Measurements from ENCODE around the gene ZNF549.
"Not testable (repeated sequence)": the region's sequence is repeated elsewhere in the genome, so short reads cannot be mapped to it uniquely, and the experiment has no call there.

The ZNF549 gene

DNA sequence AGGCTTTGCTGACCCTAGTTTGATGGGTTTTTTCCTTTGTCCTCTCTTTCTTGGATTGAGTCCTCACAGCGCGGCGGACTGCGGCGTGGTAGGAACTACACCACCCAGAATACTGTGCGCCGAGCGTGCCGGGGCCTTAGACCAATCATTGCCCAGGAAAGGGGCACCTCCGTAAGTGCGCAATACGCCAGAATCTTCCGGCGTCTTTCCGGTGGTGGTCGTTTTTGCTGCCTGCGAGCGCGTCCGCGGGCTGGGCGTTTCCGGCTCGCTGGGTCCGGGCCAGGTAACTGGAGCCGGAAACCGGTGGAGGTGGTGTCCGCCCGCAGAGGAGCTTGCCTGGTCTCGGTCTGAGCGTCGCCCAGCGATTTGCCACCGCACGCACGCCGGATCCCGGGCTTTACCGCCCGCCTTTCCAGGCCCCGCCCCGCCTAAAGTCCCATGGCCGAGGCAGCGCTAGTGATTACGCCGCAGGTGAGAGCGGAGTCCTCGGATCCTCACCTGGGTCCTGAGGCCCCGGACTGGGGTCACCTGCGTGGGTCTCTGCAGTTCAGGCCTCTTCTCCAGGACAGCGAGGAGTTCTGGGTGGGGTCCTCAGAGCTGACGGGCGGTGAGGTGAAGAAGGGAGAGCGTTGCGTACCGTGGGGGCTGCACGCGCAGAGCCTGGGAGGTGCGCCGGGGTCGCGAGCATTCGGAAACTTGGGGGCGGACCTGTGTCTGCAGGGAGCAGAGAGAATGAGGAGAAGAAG, at the start of gene ZNF549:
ZNF549 (plus strand) TSS at position 221 of the 746 bp plus-strand sequence; CDS start at position 439, 218 bp downstream.
- peak; percentile 77 for DNase-seq (ENCODE audit: low read depth)

DNA sequence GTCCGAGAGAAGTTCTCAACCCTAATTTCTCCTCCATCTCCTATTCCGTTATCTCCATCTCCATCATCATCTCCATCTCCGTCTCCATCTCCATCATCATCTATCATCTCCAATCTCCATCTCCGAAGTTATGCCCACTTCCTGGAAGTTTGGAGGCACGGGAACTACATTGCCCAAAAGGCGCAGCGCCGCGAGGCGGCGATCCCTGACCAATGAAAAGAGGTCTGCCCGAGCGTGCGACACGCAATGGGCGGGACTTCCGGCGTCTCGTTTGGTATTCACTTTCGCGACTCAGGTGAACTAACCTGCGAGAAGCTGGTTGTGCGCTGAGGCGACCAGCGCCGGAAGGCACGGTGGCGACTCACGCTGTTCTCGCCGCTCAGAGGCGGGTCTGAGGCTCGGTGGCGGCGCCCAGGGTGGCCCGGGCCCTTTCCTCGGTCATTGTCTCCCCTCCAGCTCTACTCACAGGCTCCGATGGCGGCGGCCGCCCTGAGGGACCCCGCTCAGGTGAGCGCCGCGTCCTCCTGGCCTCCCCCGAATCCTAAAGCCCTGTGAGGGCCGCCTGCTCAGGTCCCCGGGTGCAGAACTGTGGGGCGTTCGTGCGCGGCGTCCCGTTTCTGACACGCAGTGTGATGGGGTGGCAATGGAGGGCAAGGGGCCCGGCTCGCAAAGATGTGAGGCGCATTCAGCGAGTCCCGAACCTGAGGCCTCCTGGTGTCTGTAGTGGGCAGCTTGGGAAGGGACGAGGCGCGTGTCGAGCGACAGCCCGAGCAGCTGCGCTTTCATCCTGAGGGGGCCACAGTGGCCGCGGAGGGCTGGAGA, 39.5 kb upstream of the ZNF549 start, which contains the start of gene ZNF419:
ZNF419 (plus strand) TSS at position 274 of the 822 bp plus-strand sequence; CDS start at position 475, 201 bp downstream.
- peak; percentile 90 for DNase-seq (ENCODE audit: low read depth)

DNA sequence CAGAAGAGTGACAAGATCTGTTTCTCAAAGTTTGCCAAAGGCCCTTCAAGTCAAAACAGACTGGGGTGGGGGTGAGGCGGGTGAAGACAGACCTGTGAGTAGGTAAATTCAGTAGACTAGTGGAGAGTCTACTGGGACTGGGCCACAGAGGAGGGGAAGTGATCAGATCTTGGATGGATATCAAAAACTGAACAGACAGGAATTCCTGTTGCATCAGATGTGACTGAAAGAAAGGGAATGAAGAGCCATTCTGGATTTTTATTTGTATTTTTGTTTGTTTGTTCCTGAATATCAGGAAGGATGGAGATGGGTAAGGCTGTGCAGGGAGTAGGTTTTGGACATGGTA, 38.9 kb upstream of the ZNF549 start:
- not testable (repeated sequence) for DNase-seq (ENCODE audit: low read depth)

DNA sequence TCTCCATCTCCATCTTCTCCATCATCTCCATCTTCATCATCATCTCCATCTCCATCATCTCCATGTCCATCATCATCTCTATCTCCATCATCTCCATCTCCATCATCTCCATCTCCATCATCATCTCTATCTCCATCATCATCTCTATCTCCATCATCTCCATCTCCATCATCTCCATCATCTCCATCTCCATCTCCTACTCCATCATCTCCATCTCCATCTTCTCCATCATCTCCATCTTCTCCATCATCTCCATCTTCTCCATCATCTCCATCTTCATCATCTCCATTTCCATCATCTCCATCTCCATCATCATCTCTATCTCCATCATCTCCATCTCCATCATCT, 27.9 kb upstream of the ZNF549 start:
- not testable (repeated sequence) for DNase-seq (ENCODE audit: low read depth)

DNA sequence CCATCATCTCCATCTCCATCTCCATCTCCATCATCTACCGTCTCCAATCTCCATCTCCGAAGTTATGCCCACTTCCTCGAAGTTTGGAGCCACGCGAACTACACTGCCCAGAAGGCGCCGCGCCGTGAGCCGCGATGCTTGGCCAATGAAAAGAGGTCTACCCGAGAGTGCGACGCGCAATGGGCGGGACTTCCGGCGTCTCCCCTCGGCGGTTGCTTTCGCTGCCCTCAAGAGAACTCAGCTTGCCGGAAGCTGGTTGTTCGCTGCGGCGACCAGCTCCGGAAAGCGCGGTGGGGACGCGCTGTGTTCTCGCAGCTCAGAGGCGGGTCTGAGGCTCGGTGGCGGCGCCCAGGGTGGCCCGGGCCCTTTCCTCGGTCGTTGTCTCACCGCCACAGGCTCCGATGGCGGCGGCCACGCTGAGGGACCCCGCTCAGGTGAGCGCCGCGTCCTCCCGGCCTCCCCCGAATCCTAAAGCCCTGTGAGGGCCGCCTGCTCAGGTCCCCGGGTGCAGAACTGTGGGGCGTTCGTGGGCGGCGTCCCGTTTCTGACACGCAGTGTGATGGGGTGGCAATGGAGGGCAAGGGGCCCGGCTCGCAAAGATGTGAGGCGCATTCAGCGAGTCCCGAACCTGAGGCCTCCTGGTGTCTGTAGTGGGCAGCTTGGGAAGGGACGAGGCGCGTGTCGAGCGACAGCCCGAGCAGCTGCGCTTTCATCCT, 27.3 kb upstream of the ZNF549 start, which contains the start of gene ZNF773:
ZNF773 (plus strand) TSS at position 259 of the 716 bp plus-strand sequence; CDS start at position 402, 143 bp downstream.
- peak; percentile 93 for DNase-seq (ENCODE audit: low read depth)

DNA sequence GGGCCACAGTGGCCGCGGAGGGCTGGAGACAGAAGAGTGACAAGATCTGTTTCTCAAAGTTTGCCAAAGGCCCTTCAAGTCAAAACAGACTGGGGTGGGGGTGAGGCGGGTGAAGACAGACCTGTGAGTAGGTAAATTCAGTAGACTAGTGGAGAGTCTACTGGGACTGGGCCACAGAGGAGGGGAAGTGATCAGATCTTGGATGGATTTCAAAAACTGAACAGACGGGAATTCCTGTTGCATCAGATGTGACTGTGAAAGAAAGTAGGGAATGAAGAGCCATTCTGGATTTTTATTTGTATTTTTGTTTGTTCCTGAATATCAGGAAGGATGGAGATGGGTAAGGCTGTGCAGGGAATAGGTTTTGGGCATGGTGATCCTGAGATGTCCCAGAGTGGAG, 26.8 kb upstream of the ZNF549 start:
- DNase-seq (ENCODE audit: low read depth): not testable (repeated sequence)

DNA sequence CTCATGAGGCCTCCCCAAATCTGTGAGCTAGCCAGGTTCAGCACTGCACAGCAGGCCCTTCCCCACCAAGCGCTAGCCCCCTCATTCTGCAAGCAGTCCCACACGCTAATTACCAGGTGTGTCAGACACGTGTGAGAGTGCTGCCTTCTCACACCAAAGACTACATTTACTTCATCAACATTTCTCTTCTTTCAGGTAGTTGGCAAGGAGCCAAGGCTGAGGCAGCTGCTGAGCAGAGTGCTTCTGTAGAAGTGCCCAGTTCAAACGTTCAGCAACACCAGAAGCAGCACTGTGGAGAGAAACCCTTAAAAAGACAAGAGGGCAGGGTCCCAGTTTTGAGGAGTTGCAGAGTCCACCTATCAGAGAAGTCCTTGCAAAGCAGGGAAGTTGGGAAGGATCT, 21.0 kb upstream of the ZNF549 start:
- no peak for DNase-seq (ENCODE audit: low read depth)

DNA sequence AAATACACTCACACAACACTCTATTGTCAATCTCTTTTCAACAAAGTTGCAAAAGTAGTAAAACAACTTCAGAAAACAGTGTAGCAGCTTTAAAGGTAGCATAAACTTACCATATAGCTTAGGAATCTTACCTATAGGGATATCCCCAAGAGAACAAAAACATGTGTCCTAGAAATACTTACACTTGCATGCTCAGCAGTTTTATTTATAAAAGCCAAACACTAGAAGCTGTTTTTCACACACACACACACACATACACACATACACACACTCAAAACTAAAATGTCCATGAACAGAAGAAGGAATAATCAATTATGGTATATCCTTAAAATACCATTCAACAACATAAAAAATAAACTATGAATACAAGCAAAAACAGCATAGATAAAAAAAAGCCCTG, 15.7 kb upstream of the ZNF549 start:
- DNase-seq (ENCODE audit: low read depth): no peak

DNA sequence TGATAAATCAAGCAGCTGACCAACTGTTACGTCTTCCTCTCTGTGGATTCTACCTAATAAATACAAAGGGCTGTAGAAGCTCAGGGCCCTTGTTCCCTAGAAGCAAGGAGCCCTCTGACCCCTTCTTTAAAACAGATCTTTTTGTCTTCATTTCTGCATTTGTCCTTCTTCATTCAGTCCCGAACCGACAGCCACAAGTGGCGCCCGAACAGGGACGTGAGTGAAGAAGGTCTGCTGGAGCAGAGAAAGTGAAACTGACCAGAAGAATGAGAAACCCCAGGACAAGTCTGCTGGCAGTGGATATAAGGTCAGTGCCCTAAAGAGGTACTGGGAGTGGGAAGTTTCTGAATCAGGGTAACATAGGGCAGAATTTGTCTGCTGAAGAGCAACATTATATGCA, 14.3 kb upstream of the ZNF549 start:
- no peak for DNase-seq (ENCODE audit: low read depth)

DNA sequence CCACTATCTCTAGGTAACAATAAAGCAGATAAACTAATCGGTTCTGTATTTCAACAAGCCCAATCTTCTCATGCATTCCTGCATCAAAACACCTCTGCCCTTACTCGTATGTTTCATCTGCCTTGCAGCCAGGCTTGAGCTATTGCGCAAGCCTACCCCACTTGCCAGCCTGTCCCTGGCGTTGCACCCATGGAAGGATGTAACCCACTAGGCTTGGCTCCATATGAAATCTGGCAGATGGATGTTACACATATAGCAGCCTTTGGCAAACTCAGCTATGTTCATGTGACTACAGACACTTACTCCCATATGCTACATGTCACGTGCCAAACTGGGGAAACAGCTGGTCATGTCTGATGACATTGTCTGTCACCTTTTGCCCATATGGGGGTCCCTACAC, 11.9 kb upstream of the ZNF549 start:
- no peak for DNase-seq (ENCODE audit: low read depth)

DNA sequence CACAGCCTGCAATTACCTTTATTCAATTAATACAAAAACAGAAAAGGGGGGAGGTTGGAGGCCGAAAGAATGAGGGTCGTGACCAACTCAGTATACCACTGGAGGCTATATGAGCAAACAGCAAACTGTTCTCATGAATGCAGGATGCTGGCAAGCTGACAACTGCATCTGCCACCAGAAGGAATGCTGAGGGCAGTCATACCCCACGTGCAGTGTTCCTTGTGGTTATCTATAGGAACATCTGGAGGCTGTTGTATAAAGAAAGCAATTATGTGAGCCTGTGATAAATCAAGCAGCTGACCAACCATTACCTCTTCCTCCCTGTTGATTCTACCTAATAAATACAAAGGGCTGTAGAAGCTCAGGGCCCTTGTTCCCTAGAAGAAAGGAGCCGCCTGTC, 9.1 kb upstream of the ZNF549 start:
- DNase-seq (ENCODE audit: low read depth): not testable (repeated sequence)

DNA sequence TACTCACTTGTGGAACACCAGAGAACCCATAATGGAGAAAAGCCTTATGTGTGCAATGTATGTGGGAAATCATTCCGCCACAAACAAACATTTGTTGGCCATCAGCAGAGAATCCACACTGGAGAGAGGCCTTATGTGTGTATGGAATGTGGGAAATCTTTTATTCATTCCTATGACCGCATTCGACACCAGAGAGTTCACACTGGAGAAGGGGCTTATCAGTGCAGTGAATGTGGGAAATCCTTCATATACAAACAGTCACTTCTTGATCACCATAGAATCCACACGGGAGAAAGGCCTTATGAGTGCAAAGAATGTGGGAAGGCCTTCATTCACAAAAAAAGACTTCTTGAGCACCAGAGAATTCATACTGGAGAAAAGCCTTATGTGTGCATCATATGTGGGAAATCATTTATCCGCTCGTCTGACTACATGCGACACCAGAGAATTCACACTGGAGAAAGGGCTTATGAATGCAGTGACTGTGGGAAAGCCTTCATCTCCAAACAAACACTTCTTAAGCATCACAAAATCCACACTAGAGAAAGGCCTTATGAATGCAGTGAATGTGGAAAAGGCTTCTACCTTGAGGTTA, 10.9 kb downstream of the ZNF549 start:
- DNase-seq (ENCODE audit: low read depth): no peak

DNA sequence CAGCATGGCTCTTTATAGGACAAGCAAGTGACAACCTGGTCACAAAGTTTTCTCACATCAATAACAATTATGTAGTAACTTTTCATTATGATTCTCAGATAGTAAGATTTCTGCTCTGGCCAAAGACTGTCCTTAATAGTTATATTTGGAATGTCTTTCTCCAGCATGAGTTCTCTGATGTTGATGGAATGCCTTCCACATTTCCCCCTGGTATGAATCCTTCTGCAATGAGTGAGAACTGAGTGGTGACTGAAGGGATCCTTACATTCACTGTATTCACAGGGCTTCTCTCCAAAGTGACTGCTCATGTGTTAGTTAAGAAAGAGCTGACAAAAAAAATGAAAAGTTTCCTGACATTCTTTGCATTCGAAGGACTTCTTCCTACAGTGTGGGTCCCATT, 19.4 kb downstream of the ZNF549 start:
- no peak for DNase-seq (ENCODE audit: low read depth)

DNA sequence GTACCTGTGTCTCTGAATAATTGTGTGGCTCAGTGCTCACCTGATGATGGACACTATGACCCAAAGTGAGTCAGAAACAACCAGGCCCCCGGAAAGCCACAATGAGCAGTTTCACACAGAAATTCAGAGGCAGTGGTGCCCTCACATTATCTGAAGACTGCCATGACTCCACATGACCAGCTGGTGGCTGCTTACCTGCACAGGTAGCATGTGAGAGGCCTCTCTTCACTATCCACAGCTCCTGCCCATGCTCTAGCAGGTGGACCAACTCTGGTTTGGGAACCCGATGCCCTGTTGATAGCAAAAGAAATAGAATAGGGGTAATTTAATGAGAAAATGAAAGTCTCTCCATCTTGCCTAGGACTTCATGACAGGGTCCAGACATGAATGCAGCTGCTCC, 25.3 kb downstream of the ZNF549 start:
- DNase-seq (ENCODE audit: low read depth): no peak

DNA sequence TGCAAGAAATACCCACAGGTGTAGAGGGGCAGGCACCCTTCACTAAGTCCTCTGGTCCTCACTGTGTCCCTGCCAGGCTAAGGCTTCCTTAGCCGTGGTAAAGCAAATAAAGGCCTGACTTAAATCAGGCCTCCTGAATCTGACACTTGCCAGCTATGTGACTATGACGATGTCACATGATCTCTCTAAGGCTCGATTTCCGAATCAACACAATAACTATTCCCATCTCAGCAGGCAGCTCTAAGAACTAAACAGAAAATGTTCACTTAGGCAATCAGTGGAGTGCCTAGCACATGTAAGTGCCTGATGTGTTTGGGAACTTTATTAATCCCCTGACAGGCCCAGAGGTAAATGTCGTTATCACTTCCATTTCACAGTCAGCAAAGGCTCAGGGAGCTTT, 30.5 kb downstream of the ZNF549 start:
- DNase-seq (ENCODE audit: low read depth): no peak

DNA sequence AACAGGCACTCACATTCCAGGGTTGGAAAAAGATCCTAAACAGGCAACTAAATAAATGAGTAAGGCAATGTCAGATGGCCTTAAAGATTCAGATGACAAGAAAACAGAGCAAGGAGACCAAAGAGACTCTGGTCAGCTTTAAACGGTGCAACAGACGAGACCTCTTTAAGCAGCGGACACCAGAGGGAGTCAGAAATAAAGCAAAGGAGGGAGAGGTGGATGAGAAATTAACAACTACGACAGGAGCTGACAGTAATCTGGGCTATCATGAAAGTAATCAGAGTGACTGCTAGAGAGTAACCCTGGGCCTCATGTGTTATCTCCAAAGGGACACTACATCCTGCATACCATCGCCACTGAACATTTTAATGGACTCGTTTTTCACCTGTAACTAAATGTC, 31.4 kb downstream of the ZNF549 start:
- DNase-seq (ENCODE audit: low read depth): no peak

DNA sequence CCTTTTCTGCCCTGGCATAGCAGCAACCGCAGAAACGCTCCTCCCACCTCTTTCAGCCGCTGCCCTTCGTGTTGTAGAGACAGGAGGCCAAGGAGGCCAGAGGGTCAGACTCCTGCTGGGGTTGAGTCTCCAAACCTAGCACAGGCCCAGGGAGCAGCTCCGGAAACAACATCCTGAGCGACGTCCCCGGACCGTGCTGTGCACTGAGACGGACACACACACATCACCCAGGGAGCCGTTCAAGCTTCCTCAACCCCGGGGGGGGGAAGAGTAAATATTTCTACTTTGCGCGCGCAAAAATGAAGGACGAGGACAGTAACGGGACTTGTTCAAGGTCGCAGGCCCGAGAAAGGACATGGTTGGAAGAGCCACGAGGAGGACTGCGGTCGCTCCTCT, 31.9 kb downstream of the ZNF549 start:
- no peak for DNase-seq (ENCODE audit: low read depth)

DNA sequence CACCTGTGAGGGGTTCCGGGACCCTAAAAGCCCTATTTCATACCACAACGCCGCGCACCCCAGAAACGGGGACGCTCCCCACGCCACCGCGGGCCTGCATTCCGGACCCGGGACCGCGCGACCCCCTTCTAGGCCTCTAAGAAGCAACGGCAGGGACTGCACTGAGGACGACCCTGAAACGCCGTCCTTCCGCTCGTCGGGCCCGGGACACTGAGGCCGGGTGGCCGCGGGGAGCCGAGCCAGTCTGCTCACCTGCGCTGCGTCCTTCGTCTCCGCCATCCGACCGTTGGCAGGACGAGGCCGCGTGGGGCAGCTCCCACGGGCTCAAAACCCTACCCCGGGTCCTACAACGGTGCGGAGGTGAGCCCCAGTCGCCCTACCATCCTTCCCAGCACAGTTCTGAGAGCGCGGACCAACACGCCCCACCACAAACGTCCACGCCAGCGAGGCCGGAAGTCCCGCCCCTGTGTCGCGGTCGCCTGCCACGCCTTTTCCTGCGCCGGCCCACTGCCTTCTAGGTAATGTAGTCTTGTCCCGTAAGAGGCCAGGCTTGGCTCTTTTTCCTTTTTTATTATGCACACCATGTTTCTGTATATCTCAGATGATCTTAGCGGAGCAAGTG, 32.4 kb downstream of the ZNF549 start, which contains the start of gene ZNF550:
ZNF550 (minus strand) TSS at position 460 of the 622 bp plus-strand sequence; CDS start at position 279, 181 bp downstream.
- DNase-seq (ENCODE audit: low read depth): peak; percentile 78

DNA sequence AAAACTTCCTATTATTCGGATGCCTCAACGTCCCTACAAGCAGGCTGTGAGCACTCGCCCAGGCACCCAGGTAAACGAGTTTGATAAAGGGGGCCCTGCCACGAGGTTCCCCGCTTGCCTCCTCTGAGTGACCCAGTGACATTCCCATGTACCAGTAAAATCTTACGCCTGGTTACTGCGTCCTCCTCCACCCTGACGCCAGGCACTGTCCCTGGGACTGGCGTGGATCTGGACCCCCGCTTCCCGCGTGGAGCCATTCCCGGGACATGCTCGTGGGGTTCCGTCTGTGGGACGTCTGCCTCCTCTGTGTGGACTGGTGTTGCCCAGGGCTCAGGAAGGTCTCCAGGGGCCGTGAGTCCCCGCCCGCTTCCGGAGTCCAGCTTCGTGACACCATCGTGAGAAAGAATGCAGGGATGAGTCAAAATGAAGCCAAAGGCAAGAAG, 32.9 kb downstream of the ZNF549 start:
- DNase-seq (ENCODE audit: low read depth): no peak

DNA sequence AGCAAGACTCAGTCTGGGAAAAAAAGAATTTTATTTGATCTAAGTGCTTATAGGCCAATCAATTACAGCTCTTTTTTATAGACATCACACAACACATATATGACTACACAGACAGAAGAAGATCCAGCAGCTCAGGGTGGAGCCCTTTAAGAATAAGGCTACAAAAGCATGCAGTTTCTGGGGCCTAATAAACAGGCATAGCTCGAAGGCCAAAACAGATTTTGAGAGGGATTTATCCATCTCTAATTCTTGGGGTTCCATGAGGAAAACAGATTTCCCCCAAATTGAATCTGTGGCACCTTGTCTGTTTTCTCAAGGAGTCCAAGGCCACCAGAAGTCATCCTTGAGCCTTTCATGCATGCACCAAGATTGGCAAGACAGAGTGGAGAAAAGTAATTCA, 36.4 kb downstream of the ZNF549 start:
- DNase-seq (ENCODE audit: low read depth): no peak
